Measurements from ENCODE around the gene TRIM29. TPM values are rescaled to one million over a fixed set of nuclear protein-coding genes. Genes with fewer than 3 reads are reported as not detected.

TRIM29 gene
- total and polyA plus RNA-seq, 4 donors = 4.4 to 26.6 (median 16.9) TPM

DNA sequence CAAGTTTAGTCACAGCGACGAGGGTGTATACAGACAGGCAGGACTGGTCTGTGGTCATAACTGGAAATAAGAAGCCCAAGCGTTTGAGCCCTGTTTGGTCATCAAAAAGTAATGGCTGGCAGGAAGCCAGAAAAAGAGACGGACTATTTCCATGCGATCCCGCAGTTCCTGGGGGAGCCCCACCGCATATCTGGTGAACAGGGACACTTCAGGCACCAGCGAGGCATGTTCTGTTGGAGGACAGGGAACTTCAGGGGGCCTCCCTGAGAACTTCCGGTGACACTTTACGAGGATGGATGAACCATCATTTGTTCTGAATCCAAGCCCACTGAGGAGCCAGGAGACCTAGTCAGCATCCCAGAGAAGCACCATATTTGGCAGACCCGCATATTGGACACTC is 29.7 kb upstream of the TRIM29 start:
- H3K36me3 ChIP-seq (ENCODE audit: control insufficient read depth in 4 of 4, insufficient read depth in 4 of 4, low read length in 4 of 4) = no peaks in the 10 kb centered on the region
- peaks cover 0 to 51% (median 36%) of the 10 kb centered on the region in 3 donors for H3K27me3 ChIP-seq (ENCODE audit: control insufficient read depth in 3 of 3, insufficient read depth in 3 of 3, low read length in 2 of 3)
- DNase-seq (peak in 1 of 3 donors; percentile 25), ATAC-seq (ENCODE audit: insufficient read depth, low FRiP score) (no peak)
- H3K9ac ChIP-seq (ENCODE audit: insufficient read depth in 1 of 2, low read length in 2 of 2) = no peak overlapping the region
- peaks cover 0 to 15% (median 4%) of the 10 kb centered on the region in 5 donors for H3K4me1 ChIP-seq (ENCODE audit: control insufficient read depth in 5 of 5, insufficient read depth in 5 of 5, low read length in 5 of 5)
- no peaks in the 10 kb centered on the region for H3K9me3 ChIP-seq (ENCODE audit: control insufficient read depth in 4 of 4, insufficient read depth in 3 of 4, low read length in 3 of 4)
- H3K4me3 ChIP-seq = no peak overlapping the region
- WGBS, 2 donors = 61 to 73% methylated on average over 11 of the region's 11 CpGs
- no peak overlapping the region for H3K27ac ChIP-seq (ENCODE audit: low read depth in 1 of 2, low read length in 1 of 2)
- TF ChIP-seq, protein P1, sequence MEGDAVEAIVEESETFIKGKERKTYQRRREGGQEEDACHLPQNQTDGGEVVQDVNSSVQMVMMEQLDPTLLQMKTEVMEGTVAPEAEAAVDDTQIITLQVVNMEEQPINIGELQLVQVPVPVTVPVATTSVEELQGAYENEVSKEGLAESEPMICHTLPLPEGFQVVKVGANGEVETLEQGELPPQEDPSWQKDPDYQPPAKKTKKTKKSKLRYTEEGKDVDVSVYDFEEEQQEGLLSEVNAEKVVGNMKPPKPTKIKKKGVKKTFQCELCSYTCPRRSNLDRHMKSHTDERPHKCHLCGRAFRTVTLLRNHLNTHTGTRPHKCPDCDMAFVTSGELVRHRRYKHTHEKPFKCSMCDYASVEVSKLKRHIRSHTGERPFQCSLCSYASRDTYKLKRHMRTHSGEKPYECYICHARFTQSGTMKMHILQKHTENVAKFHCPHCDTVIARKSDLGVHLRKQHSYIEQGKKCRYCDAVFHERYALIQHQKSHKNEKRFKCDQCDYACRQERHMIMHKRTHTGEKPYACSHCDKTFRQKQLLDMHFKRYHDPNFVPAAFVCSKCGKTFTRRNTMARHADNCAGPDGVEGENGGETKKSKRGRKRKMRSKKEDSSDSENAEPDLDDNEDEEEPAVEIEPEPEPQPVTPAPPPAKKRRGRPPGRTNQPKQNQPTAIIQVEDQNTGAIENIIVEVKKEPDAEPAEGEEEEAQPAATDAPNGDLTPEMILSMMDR (IDR thresholded peaks at IDR 0.05; ENCODE audit: control extremely low read depth, extremely low read depth) = no peak

DNA sequence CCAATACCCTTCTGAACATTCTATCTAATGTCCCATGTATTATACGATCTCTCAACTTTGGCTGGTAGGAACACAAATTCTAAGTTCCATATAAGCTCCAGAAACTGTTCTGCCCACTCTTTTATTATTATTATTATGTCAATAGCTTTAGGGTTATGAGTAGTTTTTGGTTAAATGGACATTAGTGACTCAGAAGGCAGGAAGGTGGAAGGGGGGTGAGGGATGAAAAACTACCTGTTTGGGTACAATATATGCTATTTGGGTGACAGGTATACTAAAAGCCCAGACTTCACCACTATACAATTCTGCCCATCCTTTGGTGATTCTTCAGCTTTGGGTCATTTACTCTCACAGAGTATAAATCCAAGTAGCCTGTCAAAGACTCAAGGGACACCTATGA is 22.5 kb upstream of the TRIM29 start:
- H3K36me3 ChIP-seq (ENCODE audit: control insufficient read depth in 4 of 4, insufficient read depth in 4 of 4, low read length in 4 of 4) = no peaks in the 10 kb centered on the region

DNA sequence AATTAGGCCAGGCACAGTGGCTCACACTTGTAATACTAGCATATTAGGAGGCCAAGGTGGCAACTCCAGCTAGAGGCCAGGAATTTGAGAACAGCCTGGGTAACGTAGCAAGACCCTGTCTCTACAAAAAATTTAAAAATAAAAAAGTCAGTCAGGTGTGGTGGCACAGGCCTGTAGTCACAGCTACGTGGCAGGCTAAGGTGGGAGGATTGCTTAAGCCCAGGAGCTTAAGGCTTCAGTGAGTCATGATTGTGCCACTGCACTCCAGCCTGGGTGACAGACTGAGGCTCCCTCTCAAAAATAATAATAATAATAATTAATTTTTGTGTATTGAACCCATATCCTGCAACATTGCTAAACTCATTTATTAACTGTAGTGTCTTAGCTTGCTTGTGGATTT is 15.3 kb upstream of the TRIM29 start:
- Histone ChIP-seq H3K9ac (ENCODE audit: insufficient read depth in 1 of 2, low read length in 2 of 2) (no peak overlapping the region), H3K9me3 (ENCODE audit: control insufficient read depth in 4 of 4, insufficient read depth in 3 of 4, low read length in 3 of 4) (peaks cover 0 to 4% (median 0%) of the 10 kb centered on the region in 4 donors), H3K36me3 (ENCODE audit: control insufficient read depth in 4 of 4, insufficient read depth in 4 of 4, low read length in 4 of 4) (no peaks in the 10 kb centered on the region), H3K27ac (ENCODE audit: low read depth in 1 of 2, low read length in 1 of 2) (no peak overlapping the region), H3K4me1 (ENCODE audit: control insufficient read depth in 5 of 5, insufficient read depth in 5 of 5, low read length in 5 of 5) (no peaks in the 10 kb centered on the region), H3K4me3 (no peak overlapping the region), H3K27me3 (ENCODE audit: control insufficient read depth in 3 of 3, insufficient read depth in 3 of 3, low read length in 2 of 3) (peaks cover 0 to 10% (median 4%) of the 10 kb centered on the region in 3 donors)
- WGBS, 2 donors = 72 to 83% methylated on average over 2 of the region's 2 CpGs
- DNase-seq = no peak
- TF ChIP-seq, protein P1 (IDR thresholded peaks at IDR 0.05; ENCODE audit: control extremely low read depth, extremely low read depth) = no peak
- no peak for ATAC-seq (ENCODE audit: insufficient read depth, low FRiP score)

More for the DNA sequence above, 22.5 kb upstream of the TRIM29 start:
- Histone ChIP-seq H3K27ac (ENCODE audit: low read depth in 1 of 2, low read length in 1 of 2) (no peak overlapping the region), H3K4me3 (no peak overlapping the region), H3K27me3 (ENCODE audit: control insufficient read depth in 3 of 3, insufficient read depth in 3 of 3, low read length in 2 of 3) (peaks cover 0 to 8% (median 7%) of the 10 kb centered on the region in 3 donors), H3K9ac (ENCODE audit: insufficient read depth in 1 of 2, low read length in 2 of 2) (no peak overlapping the region), H3K9me3 (ENCODE audit: control insufficient read depth in 4 of 4, insufficient read depth in 3 of 4, low read length in 3 of 4) (no peaks in the 10 kb centered on the region), H3K4me1 (ENCODE audit: control insufficient read depth in 5 of 5, insufficient read depth in 5 of 5, low read length in 5 of 5) (no peaks in the 10 kb centered on the region)
- DNase-seq = no peak
- no peak for ATAC-seq (ENCODE audit: insufficient read depth, low FRiP score)
- WGBS, 2 donors = 89 to 97% methylated on average over 1 of the region's 1 CpG
- TF ChIP-seq, protein P1 (IDR thresholded peaks at IDR 0.05; ENCODE audit: control extremely low read depth, extremely low read depth) = no peak

DNA sequence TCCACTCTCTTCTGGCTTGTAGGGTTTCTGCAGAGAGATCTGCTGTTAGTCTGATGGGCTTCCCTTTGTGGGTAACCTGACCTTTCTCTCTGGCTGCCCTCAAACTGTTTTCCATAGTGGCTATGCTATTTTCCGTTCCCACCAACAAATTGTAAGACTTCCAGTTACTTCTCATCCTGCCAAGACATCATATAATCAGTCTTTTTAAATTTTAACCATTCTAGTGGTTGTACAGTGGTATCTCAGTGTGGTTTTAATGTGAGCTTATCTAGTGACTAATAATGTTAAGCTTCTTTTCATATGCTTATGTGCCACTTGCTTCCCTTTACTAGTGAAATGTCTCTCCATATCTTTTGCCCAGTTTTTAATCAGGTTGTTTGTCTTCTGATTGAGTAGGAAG is 13.6 kb upstream of the TRIM29 start:
- ATAC-seq (ENCODE audit: insufficient read depth, low FRiP score) = no peak
- no peak for DNase-seq
- 76 to 80% methylated on average over 1 of the region's 1 CpG for WGBS, 2 donors

More for the DNA sequence above, 13.6 kb upstream of the TRIM29 start:
- TF ChIP-seq, protein P1 (IDR thresholded peaks at IDR 0.05; ENCODE audit: control extremely low read depth, extremely low read depth) = no peak
- H3K9ac ChIP-seq (ENCODE audit: insufficient read depth in 1 of 2, low read length in 2 of 2) = no peak overlapping the region
- no peaks in the 10 kb centered on the region for H3K36me3 ChIP-seq (ENCODE audit: control insufficient read depth in 4 of 4, insufficient read depth in 4 of 4, low read length in 4 of 4)
- H3K9me3 ChIP-seq (ENCODE audit: control insufficient read depth in 4 of 4, insufficient read depth in 3 of 4, low read length in 3 of 4) = peaks cover 0 to 4% (median under 1%) of the 10 kb centered on the region in 4 donors
- H3K4me1 ChIP-seq (ENCODE audit: control insufficient read depth in 5 of 5, insufficient read depth in 5 of 5, low read length in 5 of 5) = no peaks in the 10 kb centered on the region
- no peak overlapping the region for H3K27ac ChIP-seq (ENCODE audit: low read depth in 1 of 2, low read length in 1 of 2)
- no peak overlapping the region for H3K4me3 ChIP-seq
- H3K27me3 ChIP-seq (ENCODE audit: control insufficient read depth in 3 of 3, insufficient read depth in 3 of 3, low read length in 2 of 3) = peaks cover 0 to 25% (median 4%) of the 10 kb centered on the region in 3 donors
